Measurements from ENCODE around the gene OR2V2.

GRCh38 chr5:181105391-181106025 lies 41.9 kb upstream of the OR2V2 start:
- TF ChIP-seq EZH2 (IDR thresholded peaks at IDR 0.05; ENCODE audit: borderline replicate concordance, low read depth, low read length, poor library complexity, severe bottlenecking) (no peak), CTCF (conservative IDR thresholded peaks at IDR 0.05; ENCODE audit: low read depth, low read length) (no peak)
